H54 (cell line): ENCODE results near the gene CCDC197.

Source experiments
- DNase-seq: peaks from one replicate; pipeline ENCODE4 v3.0.0; 2011; ENCODE audit warnings: low spot score, mixed read lengths; ENCODE audit not compliant: insufficient read length
- FAIRE-seq: peaks from 3 replicates; lab custom pipeline; 2011; peaks lifted over from hg19 to GRCh38; lab: Jason Lieb, UNC
- POLR2A ChIP-seq: IDR thresholded peaks from 2 replicates; pipeline ENCODE4 v1.6.1; 2011; ENCODE audit warnings: low read depth, mild to moderate bottlenecking, low read length

The CCDC197 gene

DNA sequence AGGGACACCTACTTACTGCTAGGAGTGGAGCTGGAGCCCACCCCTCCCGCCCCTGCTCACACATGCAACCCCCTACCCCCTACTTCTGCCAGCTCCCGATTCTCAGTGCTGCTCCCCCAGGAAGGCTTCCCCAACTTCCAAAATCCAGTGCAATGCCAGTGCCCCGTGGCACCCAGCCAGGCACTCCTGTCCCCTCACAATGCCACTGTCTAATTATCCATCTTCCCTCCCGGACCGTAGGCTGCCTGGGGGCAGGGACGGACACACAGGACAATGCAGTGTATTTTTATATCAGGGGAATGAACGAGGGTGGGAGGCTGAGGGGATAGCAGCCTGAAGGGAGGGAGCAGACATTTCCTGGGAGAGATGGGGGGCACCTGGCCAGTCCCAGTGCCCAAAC lies 41.4 kb downstream of the CCDC197 start:
- FAIRE-seq (no peak), DNase-seq (no peak)

DNA sequence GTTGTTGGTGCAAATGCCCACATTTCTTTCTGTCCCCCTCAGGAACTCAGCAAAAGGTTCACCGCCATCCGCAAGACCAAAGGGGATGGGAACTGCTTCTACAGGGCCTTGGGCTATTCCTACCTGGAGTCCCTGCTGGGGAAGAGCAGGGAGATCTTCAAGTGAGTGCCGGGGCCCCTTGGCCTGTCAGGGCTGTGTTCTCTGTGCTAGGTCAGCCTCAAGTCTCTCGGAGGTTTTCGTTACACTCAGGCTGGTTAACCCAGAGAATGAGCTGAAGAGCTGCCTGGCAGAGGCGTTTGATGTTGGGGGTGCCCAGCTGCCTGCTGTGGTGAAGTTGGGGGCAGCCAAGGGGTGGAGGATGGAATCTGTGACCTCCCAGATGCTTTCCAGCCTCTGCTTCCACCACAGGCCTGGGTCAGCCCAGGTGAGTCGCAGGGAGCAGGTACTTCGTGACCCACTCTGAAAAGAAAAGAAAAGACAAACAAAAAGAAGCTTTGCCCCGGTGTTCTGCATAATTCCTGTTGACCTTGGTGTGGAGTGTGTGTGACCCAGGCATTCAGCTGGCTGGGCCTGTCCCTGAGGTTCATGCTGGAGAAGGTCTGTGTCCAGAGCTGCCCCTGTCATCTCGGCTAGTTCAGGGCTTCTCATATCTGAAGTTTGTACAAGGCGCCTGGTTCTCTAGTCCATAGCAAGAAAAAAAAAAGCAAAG lies 42.0 kb downstream of the CCDC197 start:
- no peak for DNase-seq
- no peak for TF ChIP-seq POLR2A
- FAIRE-seq, result no peak

More for the DNA sequence above, 41.4 kb downstream of the CCDC197 start:
- no peak for TF ChIP-seq POLR2A

- no peak for FAIRE-seq
- no peak for TF ChIP-seq POLR2A
- DNase-seq, result no peak
Observed at GRCh38 chr14:94040247-94040646, 43.1 kb downstream of the CCDC197 start.

DNA sequence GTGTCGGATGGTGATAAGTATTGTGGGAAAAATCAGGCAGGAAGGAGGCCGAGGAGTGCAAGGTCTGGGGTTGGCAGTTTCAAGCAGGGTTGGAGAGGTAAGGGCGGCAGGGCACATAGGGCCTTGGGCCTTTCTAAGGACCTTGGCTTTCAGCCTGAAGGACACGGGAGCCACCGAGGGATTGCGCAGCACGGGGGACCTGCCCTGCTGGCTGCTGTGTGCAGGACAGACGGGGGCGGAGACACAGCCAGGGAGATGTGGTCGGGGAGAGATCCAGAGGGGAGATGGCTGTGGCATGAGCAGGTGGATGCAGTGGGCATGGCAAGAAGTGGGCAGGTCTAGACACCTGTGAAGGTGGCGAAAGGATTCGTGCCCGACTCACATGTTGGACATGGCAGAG lies 43.7 kb downstream of the CCDC197 start:
- no peak for DNase-seq
- no peak for FAIRE-seq
- no peak for TF ChIP-seq POLR2A

DNA sequence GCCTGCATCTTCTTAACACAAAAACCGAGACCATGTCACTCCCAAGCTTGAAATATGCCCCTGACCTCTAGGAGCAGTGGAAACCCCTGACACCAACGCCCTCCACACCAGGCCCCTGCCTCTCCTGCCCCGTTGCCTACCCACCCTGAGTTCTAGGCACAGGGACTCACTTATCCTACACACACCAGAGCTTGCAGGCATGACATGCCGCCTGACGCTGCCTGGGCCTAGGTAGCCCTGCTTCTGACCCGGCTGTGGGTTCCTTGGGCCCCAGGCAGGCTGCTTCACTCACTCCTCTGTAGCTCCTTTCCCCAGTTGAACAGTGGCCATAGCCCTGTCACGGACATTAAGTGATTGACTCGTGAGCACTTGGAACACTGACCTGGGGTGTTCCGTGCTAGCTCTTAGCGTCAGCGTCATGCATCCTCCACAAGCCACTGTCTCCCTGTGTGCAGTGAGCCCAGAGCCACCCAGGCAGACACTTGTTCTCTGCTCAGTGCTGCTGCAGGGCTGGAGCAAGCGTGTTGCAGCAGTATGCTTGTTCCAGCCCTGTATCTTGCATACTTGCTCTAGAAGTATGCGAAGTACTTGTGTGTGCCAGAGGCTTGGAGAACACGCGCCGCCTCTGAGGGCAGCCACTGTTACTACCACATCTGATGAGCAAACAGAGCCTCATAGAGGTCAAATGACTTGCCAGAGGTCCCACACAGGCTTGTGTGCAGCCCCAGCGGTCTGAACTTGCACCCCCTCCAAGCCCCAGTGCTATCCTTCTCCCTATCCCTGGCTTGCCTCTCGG lies 44.6 kb downstream of the CCDC197 start:
- FAIRE-seq (no peak), DNase-seq (no peak)
- no peak for TF ChIP-seq POLR2A

GRCh38 chr14:94042433-94043091 lies 45.5 kb downstream of the CCDC197 start:
- FAIRE-seq, result no peak
- no peak for TF ChIP-seq POLR2A
- no peak for DNase-seq

- FAIRE-seq, result no peak
- no peak for DNase-seq
Observed at GRCh38 chr14:94043111-94043755, 46.1 kb downstream of the CCDC197 start.

DNA sequence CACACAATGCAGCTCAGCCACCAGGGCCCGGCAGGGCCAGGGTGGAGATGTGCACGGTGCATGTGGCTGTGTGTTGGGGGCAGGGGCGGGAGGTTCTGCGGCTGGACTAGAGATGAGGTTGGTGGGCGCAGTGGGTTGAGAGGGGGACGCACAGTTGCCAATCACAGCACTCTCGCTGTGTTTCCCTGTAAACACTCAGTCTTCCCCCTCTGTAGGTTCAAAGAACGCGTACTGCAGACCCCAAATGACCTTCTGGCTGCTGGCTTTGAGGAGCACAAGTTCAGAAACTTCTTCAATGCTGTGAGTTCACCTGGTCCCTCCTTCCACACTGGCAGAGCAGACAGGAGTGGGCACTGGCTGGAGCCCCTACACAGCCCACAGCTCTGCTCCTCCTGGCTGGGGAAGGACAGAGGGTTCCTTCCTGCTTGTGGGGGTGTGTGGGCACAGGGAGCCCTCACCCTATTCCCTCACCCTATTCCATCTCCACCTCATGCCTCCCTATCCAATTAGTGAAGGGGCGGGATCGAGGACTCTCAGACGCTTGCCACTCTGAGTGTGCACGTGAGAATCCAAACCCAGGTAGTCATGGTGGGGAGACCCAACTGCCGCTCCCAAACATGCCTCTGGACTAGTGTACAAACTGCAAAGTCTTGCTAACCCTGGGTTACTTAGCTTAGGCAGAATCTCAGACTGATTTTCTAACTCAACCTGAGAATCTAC lies 46.8 kb downstream of the CCDC197 start:
- no peak for TF ChIP-seq POLR2A
- FAIRE-seq, result no peak
- DNase-seq, result no peak

More at GRCh38 chr14:94043111-94043755, 46.1 kb downstream of the CCDC197 start:
- no peak for TF ChIP-seq POLR2A

GRCh38 chr14:94044476-94045091 lies 47.5 kb downstream of the CCDC197 start:
- FAIRE-seq (no peak), DNase-seq (no peak)
- TF ChIP-seq POLR2A, result no peak

- FAIRE-seq (no peak), DNase-seq (no peak)
- TF ChIP-seq POLR2A, result no peak
Observed at GRCh38 chr14:94045101-94045500, 48.0 kb downstream of the CCDC197 start.

- no peak for TF ChIP-seq POLR2A
- no peak for FAIRE-seq
- no peak for DNase-seq
Observed at GRCh38 chr14:94045563-94046345, 48.7 kb downstream of the CCDC197 start.

- TF ChIP-seq POLR2A, result no peak
- FAIRE-seq, result no peak
- no peak for DNase-seq
Observed at GRCh38 chr14:94046696-94047250, 49.7 kb downstream of the CCDC197 start.

DNA sequence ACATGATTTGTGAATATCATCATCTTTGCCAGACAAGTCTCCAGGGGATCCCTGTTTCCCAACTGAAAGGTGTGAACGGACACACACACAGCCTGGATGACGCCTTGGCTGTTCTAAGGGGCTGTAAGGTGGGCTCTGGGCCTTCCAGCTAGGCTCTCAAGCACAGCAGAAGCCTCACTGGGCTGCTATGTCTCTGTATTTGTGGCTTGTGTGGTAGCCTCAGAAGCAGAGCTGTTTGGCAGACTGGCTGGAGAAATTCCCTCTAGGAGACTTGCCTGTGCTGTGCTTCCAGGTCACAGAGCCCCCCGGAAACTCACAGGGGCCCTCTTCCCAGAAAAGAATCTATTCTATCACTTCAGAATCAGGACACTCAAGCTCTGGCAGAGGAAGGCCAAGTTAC lies 50.5 kb downstream of the CCDC197 start:
- FAIRE-seq, result no peak
- TF ChIP-seq POLR2A, result no peak
- DNase-seq, result no peak
